8988T (cell line): ENCODE data around the gene DLG2.
"Not testable (repeated sequence)": the region's sequence is repeated elsewhere in the genome, so short reads cannot be mapped to it uniquely, and the experiment has no call there.

Experiments
- DNase-seq: peaks from one replicate; pipeline ENCODE4 v3.0.0; 2011

Gene DLG2

GRCh38 chr11:83643115-83643514 is 1984.0 kb downstream of the DLG2 start:
- DNase-seq = no peak

GRCh38 chr11:83642500-83642899 is 1984.6 kb downstream of the DLG2 start:
- DNase-seq = no peak

DNA sequence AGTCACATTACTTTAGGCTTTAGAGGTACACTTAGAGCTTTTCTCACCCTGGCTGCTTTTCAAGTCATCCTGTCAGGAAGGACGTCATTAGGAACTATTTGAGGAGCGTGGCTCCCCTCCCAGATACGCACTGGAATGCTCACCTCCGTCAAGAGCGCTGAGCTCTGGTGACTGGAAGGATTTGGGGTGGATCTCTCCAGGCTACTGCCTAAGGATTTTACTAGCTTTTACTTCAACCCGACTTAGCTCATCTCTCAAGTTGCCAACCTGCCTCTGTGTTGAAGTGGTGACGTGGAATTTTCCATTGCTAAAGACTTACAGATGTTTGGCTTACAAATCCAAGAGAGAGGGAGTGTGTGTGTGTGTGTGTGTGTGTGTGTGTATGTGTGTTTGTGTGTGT is 1985.6 kb downstream of the DLG2 start:
- DNase-seq = no peak

DNA sequence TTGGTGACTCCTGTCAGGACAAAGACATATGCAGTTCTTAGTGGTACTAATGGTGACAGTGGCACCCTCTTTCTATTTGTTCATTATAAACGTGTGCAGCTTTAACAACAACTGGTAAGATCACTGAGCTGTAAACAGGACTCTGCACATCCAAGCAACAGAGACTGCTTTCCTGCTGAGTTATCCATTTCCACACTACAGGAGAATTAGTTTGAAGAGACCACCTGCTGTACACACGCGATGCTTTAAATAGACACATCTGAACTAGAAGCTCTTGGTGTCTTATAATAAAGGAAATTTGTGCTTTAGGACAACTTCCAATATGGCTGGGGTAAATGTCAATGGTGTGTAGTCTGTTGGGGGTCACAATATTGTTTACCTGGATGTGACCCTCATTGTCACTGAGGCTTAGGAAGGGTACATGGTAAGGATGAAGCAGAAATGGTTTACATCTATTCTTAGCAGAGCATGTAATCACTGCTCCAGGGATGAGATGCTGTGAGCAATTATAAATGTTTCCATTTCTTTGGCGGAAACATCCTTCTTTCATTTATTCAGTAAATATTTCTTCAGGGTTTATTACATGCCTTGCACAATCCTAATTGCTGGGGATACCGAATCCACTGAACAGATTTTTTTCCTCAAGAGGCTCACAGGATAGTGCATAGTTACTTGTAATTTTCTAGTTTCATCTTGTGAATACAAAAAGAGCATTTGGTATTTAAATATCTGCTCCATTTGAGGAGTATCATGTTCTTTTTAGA is 1987.0 kb downstream of the DLG2 start:
- no peak for DNase-seq

GRCh38 chr11:83635166-83635565 is 1992.0 kb downstream of the DLG2 start:
- DNase-seq = no peak

GRCh38 chr11:83630211-83630610 is 1996.9 kb downstream of the DLG2 start:
- DNase-seq = no peak

GRCh38 chr11:83629775-83630174 is 1997.4 kb downstream of the DLG2 start:
- DNase-seq = no peak

GRCh38 chr11:83628622-83629355 is 1998.4 kb downstream of the DLG2 start:
- DNase-seq = no peak

GRCh38 chr11:83625336-83625735 is 2001.8 kb downstream of the DLG2 start:
- no peak for DNase-seq

DNA sequence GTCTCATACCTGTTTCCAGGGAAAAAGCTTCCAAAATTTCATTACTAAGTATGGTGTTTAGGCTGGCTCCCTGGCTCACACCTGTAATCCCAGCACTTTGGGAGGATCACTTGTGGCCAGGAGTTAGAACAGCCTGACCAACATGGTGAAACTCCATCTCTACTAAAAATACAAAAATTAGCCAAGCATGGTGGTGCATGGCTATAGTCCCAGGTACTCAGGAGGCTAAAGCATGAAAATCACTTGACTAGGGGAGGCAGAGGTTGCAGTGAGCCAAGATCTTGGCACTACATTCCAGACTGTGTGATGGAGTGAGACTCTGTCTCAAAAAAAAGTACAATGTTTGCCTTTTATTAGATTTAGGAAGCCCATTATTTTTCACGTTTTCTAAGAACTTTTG is 2009.5 kb downstream of the DLG2 start:
- no peak for DNase-seq

DNA sequence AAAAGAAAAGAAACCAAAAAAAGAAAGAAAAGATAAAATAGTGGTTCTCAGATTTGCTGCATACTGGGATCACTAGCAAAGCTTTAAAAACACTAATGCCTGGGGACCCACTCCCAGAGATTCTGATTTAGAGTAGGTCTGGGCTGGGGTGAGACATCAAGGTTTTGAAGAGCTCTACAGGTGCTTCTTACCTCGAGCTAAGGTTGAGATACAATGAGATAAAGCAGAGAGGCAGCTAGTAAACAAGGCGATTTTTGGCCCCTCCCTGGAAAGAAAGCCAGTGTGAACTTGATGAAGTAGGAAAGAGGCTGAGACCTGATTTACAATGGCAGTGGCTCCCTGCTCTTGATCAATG is 2013.4 kb downstream of the DLG2 start:
- no peak for DNase-seq

DNA sequence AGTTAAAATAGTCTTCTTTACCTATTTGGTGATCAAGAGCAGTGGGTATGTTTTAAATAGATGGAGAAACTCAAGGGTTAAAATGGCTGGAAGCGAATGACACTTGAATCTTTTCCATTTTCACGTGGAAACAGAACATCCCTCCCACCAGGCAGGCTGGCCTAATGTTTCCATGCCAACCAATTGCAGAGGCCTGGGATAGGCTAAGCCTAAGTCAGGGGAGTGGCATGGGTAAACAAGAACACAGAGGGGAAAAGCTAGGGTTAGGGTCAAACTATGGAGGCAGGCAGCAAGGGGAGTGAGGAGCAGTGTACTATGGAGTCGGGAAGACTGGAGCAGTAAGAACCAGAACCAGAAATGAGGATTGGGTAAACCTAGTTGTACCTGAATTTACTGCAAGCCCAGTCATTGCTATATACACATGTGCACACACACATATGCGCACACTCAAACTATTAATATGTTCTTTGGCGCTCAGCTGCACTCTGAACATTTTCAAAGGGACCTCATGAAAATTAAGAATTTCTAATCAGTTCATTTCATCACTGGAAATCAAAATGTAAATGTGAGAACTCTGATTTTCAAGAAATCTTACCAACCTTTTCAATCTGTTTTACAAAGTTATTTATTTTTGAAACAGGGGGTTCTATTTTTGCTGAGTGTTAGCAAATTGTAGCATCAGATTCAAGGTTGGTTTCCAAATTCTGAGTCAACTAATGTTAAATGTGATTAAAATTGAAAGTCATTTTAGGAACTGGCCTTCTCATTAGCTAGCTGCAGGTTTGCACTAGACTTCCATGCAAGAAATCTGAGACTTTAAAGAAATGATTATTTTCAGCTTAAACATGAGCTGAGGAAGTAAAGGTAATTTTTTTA is 2014.0 kb downstream of the DLG2 start:
- DNase-seq = no peak

DNA sequence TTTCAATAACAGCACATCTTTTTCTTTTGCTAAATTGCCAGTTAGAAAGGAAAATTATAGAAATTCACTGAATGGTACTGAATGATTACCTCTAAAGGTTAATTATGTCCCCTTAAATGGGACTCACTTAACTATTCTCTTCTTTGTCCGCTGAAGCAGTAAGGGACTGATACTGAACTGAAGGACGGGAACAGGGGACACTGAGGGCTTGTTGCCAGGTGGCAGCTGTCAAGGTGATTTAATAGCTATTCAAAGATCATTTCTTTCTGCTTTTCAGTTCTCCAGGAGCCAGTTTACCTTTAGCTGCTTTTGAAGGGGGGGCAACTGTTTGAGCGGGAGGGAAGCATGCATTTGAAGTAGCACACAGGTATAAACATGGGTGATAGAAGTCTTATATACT is 2015.5 kb downstream of the DLG2 start:
- no peak for DNase-seq

GRCh38 chr11:83611031-83611430 is 2016.1 kb downstream of the DLG2 start:
- no peak for DNase-seq

GRCh38 chr11:83609191-83609590 is 2018.0 kb downstream of the DLG2 start:
- DNase-seq = no peak

- DNase-seq = no peak
These were observed 2018.6 kb downstream of the DLG2 start for GRCh38 chr11:83608571-83608970.

- DNase-seq = no peak
These were observed 2025.1 kb downstream of the DLG2 start for GRCh38 chr11:83601914-83602527.

GRCh38 chr11:83601201-83601913 is 2025.8 kb downstream of the DLG2 start:
- no peak for DNase-seq

GRCh38 chr11:83600661-83601060 is 2026.5 kb downstream of the DLG2 start:
- no peak for DNase-seq

DNA sequence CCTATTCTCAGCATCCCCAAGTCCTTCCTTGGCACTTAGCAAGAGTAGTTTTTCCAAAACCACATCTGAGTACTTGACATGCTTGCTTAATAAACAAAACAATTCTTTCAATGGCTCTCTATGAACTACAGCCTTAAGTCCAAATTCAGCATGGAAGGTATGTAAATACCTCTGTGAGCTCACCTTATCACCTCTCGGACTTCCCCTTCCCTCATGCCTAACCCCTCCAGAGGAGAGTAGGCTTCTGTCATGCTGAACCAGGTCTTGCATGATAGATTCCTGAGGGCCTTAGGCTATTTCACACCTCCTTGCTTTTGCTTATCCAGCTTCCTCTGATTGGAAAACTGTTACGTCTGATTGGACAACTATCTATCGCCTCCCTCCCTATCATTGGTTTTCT is 2028.1 kb downstream of the DLG2 start:
- DNase-seq = no peak

DNA sequence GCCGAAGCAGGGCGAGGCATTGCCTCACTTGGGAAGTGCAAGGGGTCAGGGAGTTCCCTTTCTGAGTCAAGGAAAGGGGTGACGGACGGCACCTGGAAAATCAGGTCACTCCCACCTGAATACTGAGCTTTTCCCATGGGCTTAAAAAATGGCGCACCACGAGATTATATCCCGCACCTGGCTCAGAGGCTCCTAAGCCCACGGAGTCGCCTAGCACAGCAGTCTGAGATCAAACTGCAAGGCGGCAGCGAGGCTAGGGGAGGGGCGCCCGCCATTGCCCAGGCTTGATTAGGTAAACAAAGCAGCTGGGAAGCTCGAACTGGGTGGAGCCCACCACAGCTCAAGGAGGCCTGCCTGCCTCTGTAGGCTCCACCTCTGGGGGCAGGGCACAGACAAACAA is 2039.3 kb downstream of the DLG2 start:
- DNase-seq = not testable (repeated sequence)

DNA sequence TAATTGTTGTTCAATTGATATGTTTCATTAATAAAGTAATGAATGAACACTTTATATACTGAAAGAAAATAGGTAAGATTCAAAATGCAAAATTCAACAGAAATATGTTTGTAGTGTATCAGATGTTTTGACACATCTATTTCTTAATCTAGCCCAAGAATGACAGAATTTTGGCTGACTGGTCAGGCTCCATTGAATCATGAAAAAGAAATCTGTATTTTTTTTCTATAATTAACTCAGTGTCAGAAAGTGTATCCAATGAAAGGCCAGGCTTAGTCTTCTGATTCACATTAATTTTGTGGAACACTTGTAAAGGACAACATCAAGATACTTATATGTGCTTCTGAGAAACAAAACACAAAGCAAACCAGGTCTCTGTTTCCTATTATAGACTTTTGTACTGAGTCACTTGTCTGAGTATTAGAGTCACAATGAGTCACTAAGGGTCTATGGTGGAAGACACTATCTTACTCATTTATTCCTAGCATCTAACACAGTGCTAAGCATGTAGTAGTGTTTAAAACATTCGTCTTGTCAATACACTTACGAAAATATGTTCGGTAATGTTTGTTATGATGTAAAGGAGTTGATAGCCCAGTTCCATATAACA is 2043.3 kb downstream of the DLG2 start:
- no peak for DNase-seq
